GM12865 (cell line): Measurements from ENCODE around the gene TFR2.

ENCODE experiments used
- DNase-seq: peaks from one replicate; pipeline ENCODE4 v3.0.0; 2010; ENCODE audit warnings: low read depth
- H3K4me3 ChIP-seq: 2 replicates; pipeline ENCODE4 v1.5.1; 2011; ENCODE audit warnings: mild to moderate bottlenecking, low read depth, low read length, control low read depth
- CTCF ChIP-seq: IDR thresholded peaks from 2 replicates; pipeline ENCODE4 v1.5.1; 2011; ENCODE audit warnings: low read length, control low read depth, low read depth, inconsistent platforms; ENCODE audit not compliant: insufficient read depth; ENCODE audit errors: missing control alignments

Gene TFR2

DNA sequence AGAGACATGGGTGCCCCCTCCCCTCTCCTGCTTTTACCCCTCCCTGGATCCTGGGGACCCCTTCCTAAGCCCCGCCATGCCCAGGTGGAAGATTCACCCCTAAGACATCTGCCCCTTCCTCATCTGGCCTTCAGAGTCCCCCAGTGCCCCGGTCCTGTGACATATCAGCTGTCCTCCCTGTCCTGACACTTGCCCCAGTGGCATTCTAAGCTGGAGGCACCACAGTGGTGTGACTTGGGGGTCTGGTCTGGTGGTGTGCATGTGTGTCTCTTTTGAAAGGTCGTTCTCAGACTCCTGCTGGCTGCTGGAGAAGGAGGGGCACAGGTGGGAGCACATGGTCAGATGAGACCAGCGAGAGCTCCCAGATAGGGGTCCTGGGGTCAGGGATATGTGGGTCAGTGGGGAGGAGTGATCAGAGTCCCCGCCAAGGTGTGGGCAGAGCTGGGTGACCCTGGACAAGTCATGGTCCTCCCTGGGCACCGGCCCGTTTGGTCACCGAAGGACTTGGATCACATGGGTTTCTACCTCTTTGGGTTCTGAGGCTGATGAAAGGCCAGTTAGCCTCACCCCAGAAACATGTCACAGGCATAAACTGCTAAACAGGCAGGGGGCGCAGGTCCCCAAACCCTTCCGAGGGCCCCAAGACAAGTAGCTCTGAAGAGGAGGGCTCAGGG is 645 bp upstream of the TFR2 start:
- no peak for TF ChIP-seq CTCF
- DNase-seq: peak; percentile 23
- H3K4me3 ChIP-seq: no peak overlapping the region

GRCh38 chr7:100640517-100641440 is 573 bp downstream of the TFR2 start:
- TF ChIP-seq CTCF: no peak
- DNase-seq: no peak
- H3K4me3 ChIP-seq: no peak overlapping the region

DNA sequence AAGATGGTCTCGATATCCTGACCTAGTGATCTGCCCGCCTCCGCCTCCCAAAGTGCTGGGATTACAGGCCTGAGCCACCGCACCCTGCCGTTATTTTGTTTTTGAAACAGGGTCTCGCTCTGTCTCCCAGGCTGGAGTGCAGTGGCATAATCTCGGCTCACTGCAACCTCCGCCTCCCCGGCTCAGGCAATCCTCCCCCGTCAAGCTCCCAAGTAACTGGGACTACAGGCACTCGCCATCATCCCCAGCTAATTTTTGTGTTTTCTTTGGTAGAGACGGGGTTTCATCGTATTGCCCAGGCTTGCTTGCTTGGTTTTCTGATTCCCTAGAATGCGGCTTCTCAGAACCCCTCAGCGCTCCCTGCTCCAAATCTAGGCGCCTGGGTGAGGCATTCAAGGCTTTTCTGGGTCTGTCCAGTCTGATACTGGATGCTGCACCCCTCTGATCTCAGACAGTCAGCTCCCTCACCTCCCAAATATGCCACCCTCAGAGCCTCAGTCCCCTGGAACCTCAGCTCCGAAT is 1.3 kb downstream of the TFR2 start:
- no peak for TF ChIP-seq CTCF
- DNase-seq: no peak
- H3K4me3 ChIP-seq: no peak overlapping the region

GRCh38 chr7:100632951-100633717 is 8.2 kb downstream of the TFR2 start:
- peak; percentile 87 for DNase-seq
- H3K4me3 ChIP-seq: peak overlapping the region; percentile 99
- TF ChIP-seq CTCF: peak; percentile 63

DNA sequence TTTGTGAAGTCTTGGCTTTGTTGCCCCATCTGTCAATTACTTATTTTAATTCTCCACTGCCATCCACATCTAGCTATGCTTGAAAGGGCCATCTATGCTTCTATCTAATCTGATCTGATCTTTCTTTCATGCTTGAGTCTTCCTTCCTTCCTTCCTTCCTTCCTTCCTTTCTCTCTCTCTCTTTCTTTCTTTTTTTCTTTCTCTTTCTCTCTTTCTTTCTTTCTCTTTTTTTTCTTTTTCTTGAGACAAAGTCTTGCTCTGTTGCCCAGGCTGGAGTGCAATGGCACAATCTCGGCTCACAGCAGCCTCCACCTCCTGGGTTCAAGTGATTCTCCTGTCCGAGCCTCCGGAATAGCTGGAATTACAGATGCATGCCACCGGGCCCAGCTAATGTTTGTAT is 11.3 kb downstream of the TFR2 start:
- TF ChIP-seq CTCF: no peak
- DNase-seq: no peak
- H3K4me3 ChIP-seq: no peak overlapping the region

DNA sequence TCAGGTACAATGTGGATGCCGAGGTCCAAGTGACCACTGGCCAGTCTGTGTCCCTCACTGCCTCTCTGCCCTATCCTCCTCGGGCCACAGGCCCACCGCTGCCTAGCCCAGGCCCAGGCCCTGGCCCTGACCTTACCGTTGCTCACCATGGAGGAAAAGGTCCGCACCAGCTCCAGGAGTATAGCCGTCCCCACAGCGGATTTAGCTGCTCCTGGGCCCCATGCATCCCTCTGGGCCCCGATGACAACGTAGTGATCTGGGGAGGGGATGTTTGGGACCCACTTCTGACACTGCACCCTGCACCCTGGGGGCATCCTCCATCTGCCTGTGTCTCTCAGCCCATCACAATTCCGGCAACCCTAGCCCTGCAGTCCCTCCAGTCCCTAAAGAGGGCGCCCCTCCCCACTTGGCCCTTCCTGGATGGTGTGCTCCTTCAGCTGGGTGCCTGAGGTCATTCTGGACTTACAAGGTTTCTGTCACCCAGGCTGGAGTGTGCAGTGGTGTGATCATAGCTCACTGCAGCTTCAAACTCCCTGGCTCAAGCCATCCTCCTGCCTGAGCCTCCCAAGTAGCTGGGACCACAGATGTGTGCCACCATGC is 12.1 kb downstream of the TFR2 start:
- peak; percentile 61 for TF ChIP-seq CTCF
- H3K4me3 ChIP-seq: no peak overlapping the region
- peak; percentile 71 for DNase-seq
